HTERT RPE-1 (cell line): Measurements from ENCODE around the gene TCF4.

Source experiments
- in situ Hi-C: fragments of 300-500 bp; cut with MboI; formaldehyde crosslinking; loops from 4 replicates; pipeline ENCODE4 v1.14.3; 2020; ENCODE audit warnings: low sequenced_read_pairs

The TCF4 gene

GRCh38 chr18:55249550-55249949 is 338.4 kb downstream of the TCF4 start:
- in situ Hi-C loops, result no loop called here

- in situ Hi-C loops, result no loop called here
Observed at GRCh38 chr18:55248495-55248894, 339.5 kb downstream of the TCF4 start.

- in situ Hi-C loops, result no loop called here
Observed at GRCh38 chr18:55247032-55247431, 341.0 kb downstream of the TCF4 start.

GRCh38 chr18:55246278-55246677 is 341.7 kb downstream of the TCF4 start:
- in situ Hi-C loops, result no loop called here

GRCh38 chr18:55245211-55245614 is 342.8 kb downstream of the TCF4 start:
- in situ Hi-C loops, result no loop called here

GRCh38 chr18:55244546-55244945 is 343.4 kb downstream of the TCF4 start:
- in situ Hi-C loops, result no loop called here

DNA sequence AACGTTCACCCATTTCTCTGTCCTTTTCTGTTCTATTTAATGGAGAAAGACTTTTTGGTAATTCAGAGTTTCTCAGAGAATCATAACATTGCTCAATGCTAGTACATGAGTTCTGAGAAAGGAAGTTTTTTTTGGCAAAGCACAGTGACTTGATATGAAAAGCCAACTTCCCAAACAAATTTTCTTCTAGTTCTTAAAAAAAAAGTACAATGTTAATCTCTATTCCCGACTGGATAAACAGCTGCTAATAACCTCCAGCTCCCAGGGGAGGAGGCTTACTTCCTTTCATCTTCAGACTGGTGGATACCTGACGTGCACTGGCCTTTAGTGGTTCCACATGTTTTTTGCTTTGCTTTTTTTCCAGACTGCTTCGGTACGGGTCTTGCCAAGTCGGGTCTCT is 344.1 kb downstream of the TCF4 start:
- in situ Hi-C loops, result no loop called here

DNA sequence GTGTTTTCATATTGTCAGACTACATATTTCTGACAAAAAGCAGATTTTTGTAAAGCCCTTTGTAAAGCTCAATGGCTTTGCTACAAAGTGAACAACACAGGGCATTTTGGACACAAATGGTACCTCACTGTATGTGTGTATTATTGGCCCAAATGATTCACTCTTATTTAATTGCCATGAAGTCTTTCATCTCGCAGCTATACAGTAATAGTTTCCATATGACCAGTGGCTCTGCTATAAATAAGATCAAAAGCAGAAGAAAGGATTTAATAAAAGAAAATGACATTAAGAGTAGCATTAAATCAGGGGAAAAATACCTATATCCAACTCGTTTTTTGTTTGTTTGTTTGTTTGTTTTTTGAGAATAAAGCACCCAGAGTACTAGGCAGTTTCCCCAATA is 344.7 kb downstream of the TCF4 start:
- in situ Hi-C loops, result no loop called here

DNA sequence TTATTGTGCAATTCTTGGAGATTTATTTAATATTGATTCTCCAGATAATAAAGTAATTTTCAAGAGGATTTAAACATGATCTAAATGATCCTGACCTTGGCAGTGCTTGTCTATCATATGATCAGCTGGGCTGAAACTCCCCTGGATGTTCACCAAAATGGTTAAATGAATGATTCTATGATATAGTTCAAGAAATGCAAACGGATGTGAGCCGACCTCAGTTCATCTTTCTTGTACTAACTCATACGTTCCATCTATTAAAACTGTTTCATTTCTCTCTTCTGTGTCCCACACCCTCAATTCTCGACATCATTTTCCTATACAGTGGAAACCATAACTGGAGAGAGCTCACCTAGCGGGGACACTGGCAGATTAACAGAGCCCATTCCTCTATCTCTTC is 347.0 kb downstream of the TCF4 start:
- in situ Hi-C loops, result no loop called here

GRCh38 chr18:55239740-55240139 is 348.3 kb downstream of the TCF4 start:
- in situ Hi-C loops, result no loop called here

- in situ Hi-C loops, result no loop called here
Observed at GRCh38 chr18:55237660-55238059, 350.3 kb downstream of the TCF4 start.

DNA sequence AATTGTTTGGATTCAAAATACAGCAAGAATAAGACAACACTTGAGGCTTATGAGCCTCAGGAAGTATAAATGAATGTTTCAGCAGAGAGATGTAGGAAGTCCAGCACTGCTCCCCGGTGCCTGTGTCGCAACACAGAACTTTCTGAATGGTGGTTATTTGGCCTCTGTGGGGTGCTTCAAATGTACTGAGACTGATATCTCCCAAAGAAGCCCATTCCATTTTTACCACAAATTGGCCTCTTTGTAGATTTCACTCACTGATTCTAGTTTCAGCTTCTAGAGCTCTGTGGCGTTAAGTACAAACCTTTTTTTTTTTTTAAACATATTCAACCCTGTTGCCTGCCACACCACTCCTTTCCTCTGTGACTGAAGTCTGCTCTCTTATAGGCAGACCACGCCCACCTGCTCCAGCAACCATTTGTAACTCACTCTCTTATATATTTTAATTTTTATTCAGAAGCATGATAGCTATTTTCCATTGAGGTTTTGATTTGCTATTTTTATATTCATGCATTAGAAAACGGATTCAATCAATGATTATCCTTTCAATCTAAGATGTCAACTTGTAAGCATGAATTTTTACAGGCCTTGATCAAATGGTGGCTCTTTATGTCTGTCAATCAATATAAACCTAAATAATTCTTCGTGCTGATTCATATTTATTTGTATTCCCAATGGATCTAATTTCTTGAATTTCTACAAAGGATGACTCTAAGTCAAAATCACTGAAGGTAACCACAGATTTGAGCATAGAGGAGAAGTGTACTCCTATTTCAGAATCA is 351.7 kb downstream of the TCF4 start:
- in situ Hi-C loops, result no loop called here

- in situ Hi-C loops, result no loop called here
Observed at GRCh38 chr18:55235094-55235461, 352.9 kb downstream of the TCF4 start.

GRCh38 chr18:55234366-55235093 is 353.5 kb downstream of the TCF4 start:
- in situ Hi-C loops, result no loop called here

DNA sequence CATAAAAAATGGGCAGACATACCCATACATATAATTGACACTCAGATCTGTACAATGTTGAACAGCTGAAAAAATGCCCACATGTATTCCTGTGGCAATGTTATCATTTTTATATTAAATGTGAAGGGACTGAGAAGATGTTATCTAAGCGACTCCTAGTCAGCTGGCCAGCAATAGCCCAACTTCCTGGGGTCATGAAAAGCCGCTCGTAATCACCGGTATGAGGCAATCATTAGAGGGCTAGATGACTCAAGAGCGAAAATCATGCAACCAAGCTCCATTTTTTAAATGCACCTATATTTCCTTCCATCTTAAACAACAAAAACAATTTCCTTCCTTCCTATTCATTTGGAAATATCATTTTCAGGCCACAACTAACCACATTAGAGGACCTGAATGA is 354.1 kb downstream of the TCF4 start:
- in situ Hi-C loops, result no loop called here

DNA sequence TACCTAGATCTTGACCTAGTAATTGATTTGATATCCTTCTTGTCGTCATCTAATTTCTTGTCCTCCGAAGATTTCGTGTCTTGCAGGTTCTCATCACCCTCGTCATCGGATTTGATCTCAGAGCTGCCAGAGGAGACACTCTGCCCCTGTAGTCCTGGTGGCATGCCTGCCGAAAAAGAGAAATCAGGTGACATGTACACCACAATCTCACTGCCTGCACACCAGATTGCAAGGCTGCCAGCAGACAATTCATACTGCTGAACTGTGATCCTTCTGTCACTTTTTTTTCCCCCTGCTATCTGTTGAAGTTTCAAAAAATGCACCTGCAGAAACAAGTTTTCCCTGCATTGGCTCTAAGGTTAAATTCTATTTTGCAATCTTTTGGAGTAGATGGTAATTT is 355.5 kb downstream of the TCF4 start:
- in situ Hi-C loops, result no loop called here

GRCh38 chr18:55229682-55230081 is 358.3 kb downstream of the TCF4 start:
- in situ Hi-C loops, result no loop called here

DNA sequence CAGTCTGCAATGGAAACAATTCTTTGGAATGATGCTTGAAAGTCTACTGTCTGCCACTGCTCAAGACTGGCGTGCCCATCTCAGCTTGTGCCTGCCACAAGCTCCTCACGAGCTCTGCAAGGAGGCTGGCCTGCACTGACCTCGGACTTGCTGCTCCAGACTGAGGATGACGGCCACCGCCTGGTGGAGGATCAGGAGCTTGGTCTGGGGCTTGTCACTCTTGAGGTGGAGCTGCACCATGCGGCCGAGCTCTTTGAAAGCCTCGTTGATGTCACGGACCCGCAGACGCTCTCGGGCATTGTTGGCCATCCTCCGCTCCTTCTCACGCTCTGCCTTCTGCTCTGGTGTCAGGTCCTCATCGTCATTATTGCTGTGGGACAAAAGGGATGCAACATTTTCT is 359.3 kb downstream of the TCF4 start:
- in situ Hi-C loops, result no loop called here

DNA sequence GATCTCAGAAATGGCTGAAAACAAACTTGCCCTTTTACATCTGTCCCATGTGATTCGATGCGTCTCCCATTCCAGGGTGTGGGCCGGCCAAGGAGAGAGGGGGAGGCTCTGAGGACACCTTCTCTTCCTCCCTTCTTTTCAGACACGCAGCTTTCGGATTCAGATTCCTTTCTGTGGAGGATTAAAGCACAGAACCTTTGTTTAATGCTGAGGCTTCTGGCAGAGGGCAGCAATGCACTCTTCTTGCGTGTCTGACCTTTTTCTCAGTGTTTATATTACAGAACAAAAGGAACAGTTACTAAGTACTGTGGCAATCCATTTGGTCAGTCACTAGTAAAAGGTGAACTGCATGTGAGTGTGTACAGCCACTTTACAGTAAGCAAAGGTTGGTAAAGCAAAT is 359.8 kb downstream of the TCF4 start:
- in situ Hi-C loops, result no loop called here

GRCh38 chr18:55227771-55228170 is 360.2 kb downstream of the TCF4 start:
- in situ Hi-C loops, result no loop called here

- in situ Hi-C loops, result no loop called here
Observed at GRCh38 chr18:55226044-55226443, 361.9 kb downstream of the TCF4 start.

GRCh38 chr18:55224086-55224625 is 363.8 kb downstream of the TCF4 start:
- in situ Hi-C loops, result no loop called here
